Glutamatergic neuron (in vitro differentiated cells): ENCODE measurements around the gene TRAK1. TPM values are rescaled to one million over a fixed set of nuclear protein-coding genes. Genes with fewer than 3 reads are reported as not detected.

Source experiments
- DNase-seq: peaks from one replicate; pipeline ENCODE4 v3.0.0; 2022
- H3K27ac Mint-ChIP-seq: one replicate; pipeline ENCODE4 v1.8.0; 2020; ENCODE audit warnings: mild to moderate bottlenecking, mixed read lengths, inconsistent platforms; ENCODE audit not compliant: unreplicated experiment
- H3K27me3 Mint-ChIP-seq: one replicate; pipeline ENCODE4 v1.8.0; 2020; ENCODE audit warnings: mild to moderate bottlenecking, moderate library complexity, mixed read lengths, inconsistent platforms; ENCODE audit not compliant: unreplicated experiment
- H3K36me3 Mint-ChIP-seq: one replicate; pipeline ENCODE4 v1.8.0; 2020; ENCODE audit warnings: mild to moderate bottlenecking, mixed read lengths, inconsistent platforms; ENCODE audit not compliant: unreplicated experiment
- H3K4me1 Mint-ChIP-seq: one replicate; pipeline ENCODE4 v1.8.0; 2020; ENCODE audit warnings: mild to moderate bottlenecking, low read depth, mixed read lengths, inconsistent platforms; ENCODE audit not compliant: unreplicated experiment
- H3K4me3 Mint-ChIP-seq: one replicate; pipeline ENCODE4 v1.8.0; 2020; ENCODE audit warnings: mild to moderate bottlenecking, mixed read lengths, inconsistent platforms; ENCODE audit not compliant: unreplicated experiment
- H3K9me3 Mint-ChIP-seq: one replicate; pipeline ENCODE4 v1.8.0; 2020; ENCODE audit warnings: mild to moderate bottlenecking, moderate library complexity, mixed read lengths, inconsistent platforms; ENCODE audit not compliant: unreplicated experiment
- CTCF ChIP-seq: fragments of 200-600 bp; sonication (generic); IDR thresholded peaks from one replicate; pipeline ENCODE4 v1.5.0; 2021; ENCODE audit not compliant: partially characterized antibody, unreplicated experiment
- total RNA-seq: library from RNA; stranded (reverse); fragmentation: NEBNext Ultra II Directional; extraction: Animal tissue kit (Norgen Biotek cat#: 25700); gene quantifications from one replicate; pipeline ENCODE4 v1.2.1, GENCODE V29; 2021; ENCODE audit not compliant: unreplicated experiment

Gene TRAK1
- total RNA-seq, 1 donor from 2014 or later = 308 TPM

- H3K36me3 Mint-ChIP-seq = no peaks in the 10 kb centered on the region
- H3K27me3 Mint-ChIP-seq = peaks cover 12% of the 10 kb centered on the region
- peaks cover 65% of the 10 kb centered on the region for H3K4me1 Mint-ChIP-seq
- TF ChIP-seq CTCF = no peak
- peak overlapping the region; percentile 49 for H3K27ac Mint-ChIP-seq
- H3K4me3 Mint-ChIP-seq = peak overlapping the region; percentile 25
- H3K9me3 Mint-ChIP-seq = peaks cover 21% of the 10 kb centered on the region
- DNase-seq = no peak
Measured at GRCh38 chr3:42053476-42053875, 37.7 kb upstream of the TRAK1 start.

GRCh38 chr3:42055291-42055690, 35.9 kb upstream of the TRAK1 start:
- peaks cover 22% of the 10 kb centered on the region for H3K9me3 Mint-ChIP-seq
- no peak for TF ChIP-seq CTCF
- no peaks in the 10 kb centered on the region for H3K36me3 Mint-ChIP-seq
- H3K4me1 Mint-ChIP-seq = peaks cover 70% of the 10 kb centered on the region
- H3K4me3 Mint-ChIP-seq = peak overlapping the region; percentile 38
- H3K27me3 Mint-ChIP-seq = peaks cover 11% of the 10 kb centered on the region
- peak overlapping the region; percentile 72 for H3K27ac Mint-ChIP-seq
- DNase-seq = no peak

- Mint-ChIP-seq H3K27ac (peak overlapping the region; percentile 91), H3K4me1 (peaks cover 67% of the 10 kb centered on the region)
- DNase-seq = no peak
Measured at GRCh38 chr3:42056840-42057239, 34.3 kb upstream of the TRAK1 start.

GRCh38 chr3:42057561-42058211, 33.5 kb upstream of the TRAK1 start:
- no peak for TF ChIP-seq CTCF
- DNase-seq = no peak
- H3K27me3 Mint-ChIP-seq = peaks cover 20% of the 10 kb centered on the region
- H3K9me3 Mint-ChIP-seq = peaks cover 20% of the 10 kb centered on the region
- H3K36me3 Mint-ChIP-seq = no peaks in the 10 kb centered on the region
- peaks cover 69% of the 10 kb centered on the region for H3K4me1 Mint-ChIP-seq
- H3K4me3 Mint-ChIP-seq = peak overlapping the region; percentile 44
- H3K27ac Mint-ChIP-seq = peak overlapping the region; percentile 91

More at GRCh38 chr3:42056840-42057239, 34.3 kb upstream of the TRAK1 start:
- Mint-ChIP-seq H3K27me3 (peaks cover 13% of the 10 kb centered on the region), H3K9me3 (peaks cover 18% of the 10 kb centered on the region), H3K36me3 (no peaks in the 10 kb centered on the region), H3K4me3 (peak overlapping the region; percentile 44)
- no peak for TF ChIP-seq CTCF

GRCh38 chr3:42061025-42061712, 30.0 kb upstream of the TRAK1 start:
- peak overlapping the region; percentile 97 for H3K27ac Mint-ChIP-seq
- H3K4me1 Mint-ChIP-seq = peaks cover 68% of the 10 kb centered on the region
- peak overlapping the region; percentile 80 for H3K4me3 Mint-ChIP-seq
- TF ChIP-seq CTCF = no peak
- H3K36me3 Mint-ChIP-seq = no peaks in the 10 kb centered on the region
- no peak for DNase-seq
- H3K27me3 Mint-ChIP-seq = peaks cover 23% of the 10 kb centered on the region
- H3K9me3 Mint-ChIP-seq = peaks cover 22% of the 10 kb centered on the region
